AG04450 (cell line): ENCODE data around the gene ITIH5. TPM values are rescaled to one million over a fixed set of nuclear protein-coding genes. Genes with fewer than 3 reads are reported as not detected.

Experiments used
- CTCF ChIA-PET: fragments of 300-600, 350-600 bp; formaldehyde crosslinking; extraction: SDS; loops from one replicate; lab custom pipeline; 2022; ENCODE audit warnings: antibody characterized with exemption, inconsistent platforms; lab: Charles Lee
- POLR2A ChIA-PET: fragments of 350-600 bp; formaldehyde crosslinking; extraction: SDS; loops from one replicate; lab custom pipeline; 2021; ENCODE audit warnings: antibody characterized with exemption, inconsistent platforms; lab: Yijun Ruan, JAX
- DNase-seq: peaks from one replicate; pipeline ENCODE4 v3.0.0-alpha.2; 2011; ENCODE audit warnings: low read depth, low spot score
- H3K27ac ChIP-seq: one replicate; pipeline ENCODE4 v1.5.1; 2012; ENCODE audit warnings: low read depth, low read length, control low read depth
- H3K27me3 ChIP-seq: one replicate; pipeline ENCODE4 v1.6.0; 2012; ENCODE audit warnings: low read length; ENCODE audit not compliant: control insufficient read depth, insufficient read depth
- H3K4me3 ChIP-seq: 2 replicates; pipeline ENCODE4 v1.5.1; 2011; ENCODE audit warnings: mild to moderate bottlenecking, low read depth, low read length, control low read depth
- H3K9me3 ChIP-seq: 2 replicates; pipeline ENCODE4 v1.5.1; 2012; ENCODE audit warnings: low read length; ENCODE audit not compliant: control insufficient read depth, insufficient read depth
- polyA plus RNA-seq: library from polyadenylated mRNA; depleted of rRNA; stranded (reverse); fragments of >200 nt; gene quantifications from 2 replicates; pipeline ENCODE4 v1.2.3, GENCODE V29; 2011
- TF ChIP-seq, protein P1 (sequence below): IDR thresholded peaks from 2 replicates; pipeline ENCODE4 v1.5.1; 2011; ENCODE audit warnings: low read depth, low read length, control low read depth, inconsistent platforms

Gene ITIH5
- polyA plus RNA-seq, 1 experiment, result 0.11 TPM

DNA sequence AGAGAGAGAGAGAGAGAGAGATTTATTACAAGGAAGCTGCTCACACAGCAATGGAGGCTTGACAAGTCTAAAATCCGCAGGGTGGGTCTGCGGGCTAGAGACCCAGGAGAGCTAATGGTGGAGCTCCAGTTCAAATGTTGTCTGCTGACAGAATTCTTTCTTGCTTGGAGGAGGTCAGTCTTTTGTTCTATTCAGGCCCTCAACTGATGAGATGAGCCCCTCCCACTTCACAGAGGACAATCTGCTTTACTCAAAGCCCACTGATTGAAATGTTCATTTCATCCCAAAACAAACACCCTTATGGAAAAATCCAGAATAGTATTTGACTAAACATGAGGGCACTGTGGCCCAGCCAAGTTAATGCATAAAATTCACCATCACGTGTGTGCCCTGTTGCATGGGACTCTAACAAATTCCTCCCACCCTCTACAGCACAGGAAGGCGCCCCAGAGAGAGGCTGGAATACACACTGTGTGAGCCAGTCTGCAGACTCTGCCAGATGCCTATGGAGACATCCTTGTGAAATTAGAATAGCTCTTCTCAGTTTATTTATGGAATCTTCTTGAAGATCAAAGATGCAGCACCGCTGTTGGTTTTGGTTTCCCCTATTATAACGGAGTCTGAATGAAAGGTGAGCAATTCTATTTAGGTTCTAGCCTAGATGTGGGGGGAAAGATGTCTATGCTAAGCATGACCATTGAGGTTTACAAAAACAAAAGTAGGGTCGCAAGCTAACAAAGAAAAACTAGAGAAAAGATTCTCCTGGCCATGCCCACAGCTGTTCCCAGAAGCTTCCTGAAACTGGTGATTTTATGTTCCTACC lies 132.9 kb downstream of the ITIH5 start:
- TF ChIP-seq, protein P1, sequence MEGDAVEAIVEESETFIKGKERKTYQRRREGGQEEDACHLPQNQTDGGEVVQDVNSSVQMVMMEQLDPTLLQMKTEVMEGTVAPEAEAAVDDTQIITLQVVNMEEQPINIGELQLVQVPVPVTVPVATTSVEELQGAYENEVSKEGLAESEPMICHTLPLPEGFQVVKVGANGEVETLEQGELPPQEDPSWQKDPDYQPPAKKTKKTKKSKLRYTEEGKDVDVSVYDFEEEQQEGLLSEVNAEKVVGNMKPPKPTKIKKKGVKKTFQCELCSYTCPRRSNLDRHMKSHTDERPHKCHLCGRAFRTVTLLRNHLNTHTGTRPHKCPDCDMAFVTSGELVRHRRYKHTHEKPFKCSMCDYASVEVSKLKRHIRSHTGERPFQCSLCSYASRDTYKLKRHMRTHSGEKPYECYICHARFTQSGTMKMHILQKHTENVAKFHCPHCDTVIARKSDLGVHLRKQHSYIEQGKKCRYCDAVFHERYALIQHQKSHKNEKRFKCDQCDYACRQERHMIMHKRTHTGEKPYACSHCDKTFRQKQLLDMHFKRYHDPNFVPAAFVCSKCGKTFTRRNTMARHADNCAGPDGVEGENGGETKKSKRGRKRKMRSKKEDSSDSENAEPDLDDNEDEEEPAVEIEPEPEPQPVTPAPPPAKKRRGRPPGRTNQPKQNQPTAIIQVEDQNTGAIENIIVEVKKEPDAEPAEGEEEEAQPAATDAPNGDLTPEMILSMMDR, result no peak
- ChIA-PET POLR2A (no interaction called here), CTCF (interaction anchor here (3.1 kb wide), 1 partner anchor 9 kb away, joined by 17 read pairs; no protein-coding TSS in a partner anchor)
- no peak overlapping the region for H3K27ac ChIP-seq
- no peaks in the 10 kb centered on the region for H3K27me3 ChIP-seq
- peaks cover 3% of the 10 kb centered on the region; the same call in 1 of the 2 replicates for H3K9me3 ChIP-seq
- DNase-seq, result no peak
- no peak overlapping the region for H3K4me3 ChIP-seq

DNA sequence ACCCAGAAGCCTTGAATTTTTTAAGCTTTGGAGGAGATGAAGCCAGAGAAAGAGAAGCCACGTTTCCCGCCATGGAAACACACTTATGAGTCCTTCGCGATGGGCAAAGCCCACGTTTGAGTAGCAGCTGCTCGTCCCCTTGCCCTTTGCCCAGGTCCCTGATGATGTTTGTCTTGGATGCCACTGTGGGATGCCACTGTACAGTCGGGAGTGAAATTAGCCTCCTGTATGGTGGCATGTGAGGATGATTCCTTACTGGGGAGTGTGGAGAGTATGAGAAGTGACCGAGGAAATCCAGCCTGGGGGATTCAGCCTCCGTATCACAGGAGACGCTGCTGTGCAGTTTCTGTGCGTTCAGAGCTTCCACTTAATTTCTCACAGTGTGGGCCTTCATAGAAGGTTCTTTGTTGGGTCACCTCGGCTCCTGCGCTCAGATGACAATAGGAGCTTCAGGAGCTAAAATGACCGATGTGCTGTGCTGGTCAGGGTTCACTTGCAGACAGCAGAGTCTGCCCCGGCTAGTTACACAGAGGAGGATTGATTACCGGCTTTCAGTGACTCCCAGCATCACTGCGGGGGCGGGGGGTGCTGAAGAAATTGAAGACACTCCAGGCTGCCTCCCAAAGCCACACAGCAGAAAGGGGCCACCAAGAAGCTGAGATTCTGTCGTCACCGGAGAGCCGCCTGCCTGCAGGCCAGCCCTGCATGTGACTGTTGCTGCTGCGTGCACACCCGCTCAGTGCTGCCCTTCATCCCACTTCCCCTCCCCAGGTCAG lies 133.9 kb downstream of the ITIH5 start:
- POLR2A ChIA-PET, result no interaction called here
- H3K27ac ChIP-seq, result no peak overlapping the region
- no peaks in the 10 kb centered on the region for H3K27me3 ChIP-seq
- no peak overlapping the region for H3K4me3 ChIP-seq
- peaks cover 3% of the 10 kb centered on the region; the same call in 1 of the 2 replicates for H3K9me3 ChIP-seq
- TF ChIP-seq, protein P1, result no peak
- DNase-seq, result no peak
- CTCF ChIA-PET, result no interaction called here

DNA sequence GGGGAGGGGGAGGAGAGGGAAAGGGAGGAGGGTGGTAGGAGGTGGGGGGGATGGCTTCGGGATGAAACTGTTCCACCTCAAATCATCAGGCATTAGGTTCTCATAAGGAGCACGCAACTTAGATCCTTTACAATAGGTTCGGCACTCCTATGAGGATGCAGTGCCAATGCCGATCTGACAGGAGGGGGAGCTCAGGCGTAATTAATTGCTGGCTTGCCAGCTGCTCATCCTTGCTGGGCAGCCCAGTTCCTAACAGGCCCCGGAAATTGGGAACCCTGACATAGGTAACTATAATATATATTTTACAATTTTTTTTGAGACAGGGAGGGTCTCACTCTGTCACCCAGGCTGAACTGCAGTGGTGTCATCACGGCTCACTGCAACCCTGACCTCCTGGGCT lies 137.1 kb downstream of the ITIH5 start:
- no peak overlapping the region for H3K27ac ChIP-seq

DNA sequence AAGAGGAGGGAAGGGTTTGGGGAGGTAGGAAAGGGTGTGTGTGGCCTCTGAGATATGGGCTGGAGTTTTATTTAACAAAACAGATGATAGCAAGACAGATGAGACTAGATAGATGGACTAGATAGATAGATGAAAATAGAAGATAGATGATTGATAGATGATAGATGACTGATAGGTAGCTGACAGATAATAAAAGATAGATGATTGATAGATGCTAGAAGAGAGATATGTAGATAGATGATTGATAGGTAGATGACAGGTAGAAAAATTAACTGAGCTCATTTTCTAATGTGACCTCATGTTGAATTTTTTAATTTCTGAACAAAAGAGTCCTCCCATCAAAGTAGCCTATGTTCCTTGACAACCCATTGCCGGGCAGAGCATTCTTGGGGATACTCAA lies 139.3 kb downstream of the ITIH5 start:
- no peaks in the 10 kb centered on the region for H3K9me3 ChIP-seq
- no peak overlapping the region for H3K4me3 ChIP-seq
- H3K27me3 ChIP-seq, result no peaks in the 10 kb centered on the region
- no peak overlapping the region for H3K27ac ChIP-seq
- POLR2A ChIA-PET, result no interaction called here
- DNase-seq, result no peak
- CTCF ChIA-PET, result interaction anchor here (0.5 to 2.1 kb wide), 3 partner anchors 20 to 1777 kb away, joined by 4 to 8 read pairs (median 4); no protein-coding TSS in a partner anchor
- TF ChIP-seq, protein P1, result no peak

More for the DNA sequence above, 137.1 kb downstream of the ITIH5 start:
- no peaks in the 10 kb centered on the region for H3K27me3 ChIP-seq
- TF ChIP-seq, protein P1, result no peak
- no peak for DNase-seq
- CTCF ChIA-PET, result no interaction called here
- POLR2A ChIA-PET, result no interaction called here
- H3K9me3 ChIP-seq, result peaks cover 3% of the 10 kb centered on the region; the same call in 1 of the 2 replicates
- H3K4me3 ChIP-seq, result no peak overlapping the region

DNA sequence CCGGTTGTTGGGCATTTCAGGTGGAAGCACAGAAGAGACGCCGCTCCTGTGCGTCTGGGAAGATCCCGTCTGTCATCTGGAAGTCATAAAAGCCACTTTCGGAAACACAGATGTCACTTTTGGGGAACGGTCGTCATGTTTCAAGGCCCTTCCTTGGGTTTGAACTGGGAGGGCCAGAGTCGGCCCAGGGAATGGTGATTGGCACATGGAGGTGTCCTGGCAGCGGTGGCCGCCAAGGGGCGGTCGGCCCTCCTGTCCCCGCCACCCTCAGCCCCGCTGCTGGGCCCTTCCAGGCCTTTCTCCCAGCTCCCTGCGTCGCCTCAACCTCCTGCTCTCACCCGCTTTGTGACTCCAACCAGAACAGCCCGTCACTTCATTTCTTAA lies 140.8 kb downstream of the ITIH5 start:
- Histone ChIP-seq H3K4me3 (no peak overlapping the region), H3K9me3 (no peaks in the 10 kb centered on the region), H3K27me3 (no peaks in the 10 kb centered on the region), H3K27ac (no peak overlapping the region)
- CTCF ChIA-PET, result interaction anchor here (0.6 to 3.5 kb wide), 53 partner anchors 9 to 1795 kb away, joined by 3 to 120 read pairs (median 4); partner anchors contain the start of gene TAF3
- TF ChIP-seq, protein P1, result no peak
- DNase-seq, result no peak
- POLR2A ChIA-PET, result no interaction called here
